Kidney epithelial cell (primary cell): ENCODE measurements around the gene KCNIP1. TPM values are rescaled to one million over a fixed set of nuclear protein-coding genes. Genes with fewer than 3 reads are reported as not detected.

Source experiments
- DNase-seq: peaks from one replicate; pipeline ENCODE4 v3.0.0-alpha.2; 2010; ENCODE audit warnings: low read depth
- H3K27me3 ChIP-seq: 2 replicates; pipeline ENCODE4 v1.6.0; 2011; ENCODE audit warnings: low read length; ENCODE audit not compliant: control insufficient read depth, insufficient read depth
- H3K36me3 ChIP-seq: 2 replicates; pipeline ENCODE4 v1.5.1; 2011; ENCODE audit warnings: low read length; ENCODE audit not compliant: control insufficient read depth, insufficient read depth
- H3K4me3 ChIP-seq: 2 replicates; pipeline ENCODE4 v1.5.1; 2011; ENCODE audit warnings: low read depth, mild to moderate bottlenecking, control low read depth, low read length
- CTCF ChIP-seq: IDR thresholded peaks from 2 replicates; pipeline ENCODE4 v1.5.1; 2011; ENCODE audit warnings: mild to moderate bottlenecking, moderate library complexity, low read length, control low read depth, inconsistent platforms; ENCODE audit not compliant: insufficient read depth, poor library complexity, severe bottlenecking
- total RNA-seq: library from RNA; depleted of rRNA; stranded (reverse); fragments of >200 nt; gene quantifications from 2 replicates; pipeline ENCODE4 v1.2.3, GENCODE V29; 2015

Gene KCNIP1
- total RNA-seq, 1 donor from 2014 or later: 3.4 TPM

- TF ChIP-seq CTCF: no peak
- Histone ChIP-seq H3K36me3 (no peaks in the 10 kb centered on the region), H3K27me3 (peaks cover 5% of the 10 kb centered on the region), H3K4me3 (no peak overlapping the region)
- no peak for DNase-seq
Observed at GRCh38 chr5:170700503-170700902, 196.7 kb downstream of the KCNIP1 start.

- no peak for TF ChIP-seq CTCF
- DNase-seq: no peak
- no peaks in the 10 kb centered on the region for H3K36me3 ChIP-seq
- H3K27me3 ChIP-seq: peaks cover 5% of the 10 kb centered on the region
- no peak overlapping the region for H3K4me3 ChIP-seq
Observed at GRCh38 chr5:170701334-170701733, 197.5 kb downstream of the KCNIP1 start.

- no peak for DNase-seq
- H3K27me3 ChIP-seq: peaks cover 5% of the 10 kb centered on the region
- H3K36me3 ChIP-seq: no peaks in the 10 kb centered on the region
- H3K4me3 ChIP-seq: no peak overlapping the region
- TF ChIP-seq CTCF: no peak
Observed at GRCh38 chr5:170704417-170705192, 200.8 kb downstream of the KCNIP1 start.

- TF ChIP-seq CTCF: no peak
- DNase-seq: no peak
- no peaks in the 10 kb centered on the region for H3K36me3 ChIP-seq
- no peaks in the 10 kb centered on the region for H3K27me3 ChIP-seq
- H3K4me3 ChIP-seq: no peak overlapping the region
Observed at GRCh38 chr5:170709640-170710039, 205.8 kb downstream of the KCNIP1 start.

GRCh38 chr5:170711300-170711699 lies 207.5 kb downstream of the KCNIP1 start:
- DNase-seq: no peak
- no peak for TF ChIP-seq CTCF
- no peaks in the 10 kb centered on the region for H3K27me3 ChIP-seq
- H3K4me3 ChIP-seq: no peak overlapping the region
- H3K36me3 ChIP-seq: no peaks in the 10 kb centered on the region

GRCh38 chr5:170715141-170715540 lies 211.3 kb downstream of the KCNIP1 start:
- H3K27me3 ChIP-seq: no peaks in the 10 kb centered on the region
- no peak for DNase-seq

More at GRCh38 chr5:170715141-170715540, 211.3 kb downstream of the KCNIP1 start:
- TF ChIP-seq CTCF: no peak
- Histone ChIP-seq H3K4me3 (no peak overlapping the region), H3K36me3 (no peaks in the 10 kb centered on the region)
